ENCODE results near the gene SLC35F3.

SLC35F3 gene

GRCh38 chr1:233912447-233912846, 8.0 kb downstream of the SLC35F3 start:
- intact Hi-C loops (cut with DNase I; ENCODE audit: low total_unique reads): no loop called here
- H3K27ac ChIP-seq: no peak overlapping the region
- H3K36me3 ChIP-seq: no peaks in the 10 kb centered on the region
- no peaks in the 10 kb centered on the region for H3K4me1 ChIP-seq
- no peaks in the 10 kb centered on the region for H3K9me3 ChIP-seq
- DNase-seq: no peak
- no peaks in the 10 kb centered on the region for H3K27me3 ChIP-seq
- TF ChIP-seq CTCF (IDR thresholded peaks at IDR 0.05): no peak
- H3K4me3 ChIP-seq: no peak overlapping the region

- Histone ChIP-seq H3K4me1 (no peaks in the 10 kb centered on the region), H3K36me3 (no peaks in the 10 kb centered on the region), H3K9me3 (no peaks in the 10 kb centered on the region), H3K4me3 (no peak overlapping the region), H3K27ac (no peak overlapping the region), H3K27me3 (no peaks in the 10 kb centered on the region)
- no peak for TF ChIP-seq CTCF (IDR thresholded peaks at IDR 0.05)
- DNase-seq: no peak
- intact Hi-C loops (cut with DNase I; ENCODE audit: low total_unique reads): no loop called here
Observed at GRCh38 chr1:233912909-233913308, 8.4 kb downstream of the SLC35F3 start.

GRCh38 chr1:233916706-233917105, 12.2 kb downstream of the SLC35F3 start:
- Histone ChIP-seq H3K4me3 (no peak overlapping the region), H3K4me1 (no peaks in the 10 kb centered on the region), H3K27ac (no peak overlapping the region), H3K27me3 (no peaks in the 10 kb centered on the region), H3K9me3 (no peaks in the 10 kb centered on the region), H3K36me3 (no peaks in the 10 kb centered on the region)
- TF ChIP-seq CTCF (IDR thresholded peaks at IDR 0.05): no peak
- DNase-seq: no peak
- intact Hi-C loops (cut with DNase I; ENCODE audit: low total_unique reads): no loop called here

GRCh38 chr1:233919786-233920185, 15.3 kb downstream of the SLC35F3 start:
- Histone ChIP-seq H3K27me3 (no peaks in the 10 kb centered on the region), H3K36me3 (no peaks in the 10 kb centered on the region), H3K4me1 (no peaks in the 10 kb centered on the region), H3K4me3 (no peak overlapping the region), H3K27ac (no peak overlapping the region), H3K9me3 (no peaks in the 10 kb centered on the region)
- intact Hi-C loops (cut with DNase I; ENCODE audit: low total_unique reads): no loop called here
- TF ChIP-seq CTCF (IDR thresholded peaks at IDR 0.05): no peak
- DNase-seq: no peak

GRCh38 chr1:233928123-233928522, 23.6 kb downstream of the SLC35F3 start:
- no peak for DNase-seq
- no peaks in the 10 kb centered on the region for H3K36me3 ChIP-seq
- TF ChIP-seq CTCF (IDR thresholded peaks at IDR 0.05): no peak
- no peaks in the 10 kb centered on the region for H3K27me3 ChIP-seq
- no peaks in the 10 kb centered on the region for H3K4me1 ChIP-seq
- intact Hi-C loops (cut with DNase I; ENCODE audit: low total_unique reads): no loop called here
- H3K27ac ChIP-seq: no peak overlapping the region
- H3K9me3 ChIP-seq: no peaks in the 10 kb centered on the region
- H3K4me3 ChIP-seq: no peak overlapping the region

GRCh38 chr1:233933339-233933738, 28.9 kb downstream of the SLC35F3 start:
- Histone ChIP-seq H3K9me3 (no peaks in the 10 kb centered on the region), H3K27ac (no peak overlapping the region), H3K27me3 (no peaks in the 10 kb centered on the region), H3K36me3 (no peaks in the 10 kb centered on the region), H3K4me1 (no peaks in the 10 kb centered on the region), H3K4me3 (no peak overlapping the region)
- DNase-seq: no peak
- TF ChIP-seq CTCF (IDR thresholded peaks at IDR 0.05): no peak
- intact Hi-C loops (cut with DNase I; ENCODE audit: low total_unique reads): no loop called here
